ENCODE data around the gene RAD51AP2. TPM values are rescaled to one million over a fixed set of nuclear protein-coding genes. Genes with fewer than 3 reads are reported as not detected.

Gene RAD51AP2
- total and polyA plus RNA-seq, 2 of the 13 experiments (the other 11 are each of a cell fraction or from before 2014, with no cell fraction given), result 0.11 to 0.12 TPM

DNA sequence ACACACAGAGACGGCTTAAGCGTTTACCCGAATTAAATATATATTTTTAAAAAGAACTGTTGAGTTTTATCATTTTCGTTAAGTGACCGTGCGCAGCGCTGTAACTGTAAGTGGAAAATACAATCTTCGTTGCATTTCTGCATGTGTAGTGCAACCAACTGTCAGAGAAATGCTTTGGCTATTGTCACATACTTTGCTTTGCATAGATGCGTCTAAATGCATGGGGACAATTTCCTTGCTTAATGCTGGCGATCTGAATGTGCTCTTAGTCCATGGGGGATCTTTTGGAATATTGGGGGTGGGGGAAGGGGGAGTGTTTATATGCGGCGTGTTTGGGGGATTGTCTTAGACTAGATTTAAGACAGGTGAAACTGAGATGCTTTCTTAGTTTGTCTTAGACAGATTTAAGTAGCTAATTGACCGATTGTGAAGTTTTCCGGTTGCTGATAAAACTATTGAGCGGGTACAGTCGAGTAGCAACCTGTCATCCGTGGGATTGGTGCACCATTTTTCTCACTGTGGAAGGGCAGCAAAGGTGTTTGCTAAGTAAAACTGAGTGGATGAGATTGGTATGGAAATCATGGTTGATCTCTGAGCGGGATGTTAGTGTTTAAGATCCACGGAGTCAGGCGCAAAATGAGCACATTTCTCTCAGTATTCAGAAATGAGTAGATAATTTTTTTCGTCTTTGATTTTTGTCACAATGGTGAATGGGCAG lies 22.7 kb upstream of the RAD51AP2 start (continued):
- TF ChIP-seq KDM5A (IDR thresholded peaks at IDR 0.05; ENCODE audit: borderline replicate concordance, low read length) (peak; percentile 47), SIN3A (IDR thresholded peaks at IDR 0.05; ENCODE audit: borderline replicate concordance, low read depth, low read length) (peak; percentile 67; the same call in 1 of the 2 replicates), KDM3A (CRISPR knock-in tag; IDR thresholded peaks at IDR 0.05; ENCODE audit: low read depth) (no peak), ZNF558 (CRISPR knock-in tag; IDR thresholded peaks at IDR 0.05; ENCODE audit: borderline replicate concordance) (peak; percentile 50; the same call in 1 of the 2 replicates), IRF2 (CRISPR knock-in tag; IDR thresholded peaks at IDR 0.05) (0 out of 2 replicates have a peak, but pooled peaks have one; percentile 6), PRDM10 (CRISPR knock-in tag; IDR thresholded peaks at IDR 0.05; ENCODE audit: low read depth) (0 out of 2 replicates have a peak, but pooled peaks have one; percentile 54), RBFOX2 (IDR thresholded peaks at IDR 0.05; ENCODE audit: low read depth, low read length) (peak; percentile 24; the same call in 1 of the 2 replicates)
- TF ChIP-seq, protein P1, sequence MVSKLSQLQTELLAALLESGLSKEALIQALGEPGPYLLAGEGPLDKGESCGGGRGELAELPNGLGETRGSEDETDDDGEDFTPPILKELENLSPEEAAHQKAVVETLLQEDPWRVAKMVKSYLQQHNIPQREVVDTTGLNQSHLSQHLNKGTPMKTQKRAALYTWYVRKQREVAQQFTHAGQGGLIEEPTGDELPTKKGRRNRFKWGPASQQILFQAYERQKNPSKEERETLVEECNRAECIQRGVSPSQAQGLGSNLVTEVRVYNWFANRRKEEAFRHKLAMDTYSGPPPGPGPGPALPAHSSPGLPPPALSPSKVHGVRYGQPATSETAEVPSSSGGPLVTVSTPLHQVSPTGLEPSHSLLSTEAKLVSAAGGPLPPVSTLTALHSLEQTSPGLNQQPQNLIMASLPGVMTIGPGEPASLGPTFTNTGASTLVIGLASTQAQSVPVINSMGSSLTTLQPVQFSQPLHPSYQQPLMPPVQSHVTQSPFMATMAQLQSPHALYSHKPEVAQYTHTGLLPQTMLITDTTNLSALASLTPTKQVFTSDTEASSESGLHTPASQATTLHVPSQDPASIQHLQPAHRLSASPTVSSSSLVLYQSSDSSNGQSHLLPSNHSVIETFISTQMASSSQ (IDR thresholded peaks at IDR 0.05; ENCODE audit: low read depth), result no peak
- TF ChIP-seq, protein P1 (CRISPR knock-in tag; IDR thresholded peaks at IDR 0.05; ENCODE audit: borderline replicate concordance), result 0 out of 2 replicates have a peak, but pooled peaks have one; percentile 27

All from HepG2 (cell line).